Measurements from ENCODE around the gene CCDC27. TPM values are rescaled to one million over a fixed set of nuclear protein-coding genes. Genes with fewer than 3 reads are reported as not detected.

Gene CCDC27
- total RNA-seq, 6 donors from 2014 or later: not detected

DNA sequence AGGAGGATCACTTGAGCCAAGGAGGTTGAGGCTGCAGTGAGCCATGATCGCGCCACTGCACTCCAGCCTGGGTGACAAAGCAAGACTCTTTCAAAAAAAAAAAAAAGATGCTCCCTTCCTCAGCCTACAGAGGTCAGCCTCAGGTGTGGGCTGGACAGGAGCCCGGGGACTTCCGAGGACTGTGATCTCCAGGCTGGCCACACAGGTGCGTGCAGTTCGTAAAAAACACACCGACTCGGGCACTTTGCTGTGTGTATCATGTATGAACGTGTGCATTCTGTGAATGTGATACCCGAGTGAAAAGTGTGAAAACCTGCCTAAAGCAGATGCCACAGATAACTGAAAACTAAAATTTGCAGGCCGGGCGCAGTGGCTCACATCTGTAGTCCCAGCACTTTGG, 8.4 kb upstream of the CCDC27 start:
- ATAC-seq (ENCODE audit: low FRiP score in 2 of 2) (no peak), DNase-seq (no peak)
- Histone ChIP-seq H3K9me3 (no peaks in the 10 kb centered on the region), H3K27ac (no peak overlapping the region), H3K4me3 (no peak overlapping the region), H3K36me3 (peaks cover 0 to 43% (median 19%) of the 10 kb centered on the region in 4 donors), H3K27me3 (no peaks in the 10 kb centered on the region), H3K4me1 (peaks cover 11 to 34% (median 20%) of the 10 kb centered on the region in 4 donors)
- WGBS, 2 donors: 95 to 97% methylated on average over 12 of the region's 12 CpGs
- TF ChIP-seq CTCF (IDR thresholded peaks at IDR 0.05) (no peak), EP300 (IDR thresholded peaks at IDR 0.05) (no peak), POLR2A (IDR thresholded peaks at IDR 0.05) (no peak), POLR2AphosphoS5 (IDR thresholded peaks at IDR 0.05) (no peak)

GRCh38 chr1:3744646-3745045, 7.6 kb upstream of the CCDC27 start:
- H3K27ac ChIP-seq: no peak overlapping the region
- H3K9me3 ChIP-seq: no peaks in the 10 kb centered on the region
- WGBS, 2 donors: 98 to 100% methylated on average over 1 to 10 of the region's 10 CpGs
- ATAC-seq (ENCODE audit: low FRiP score in 2 of 2) (no peak), DNase-seq (no peak)
- no peaks in the 10 kb centered on the region for H3K27me3 ChIP-seq
- H3K36me3 ChIP-seq: peaks cover 0 to 34% (median 16%) of the 10 kb centered on the region in 4 donors
- no peak overlapping the region for H3K4me3 ChIP-seq
- peaks cover 11 to 34% (median 20%) of the 10 kb centered on the region in 4 donors for H3K4me1 ChIP-seq
- no peak for TF ChIP-seq POLR2AphosphoS5 (IDR thresholded peaks at IDR 0.05)
- no peak for TF ChIP-seq CTCF (IDR thresholded peaks at IDR 0.05)
- TF ChIP-seq POLR2A (IDR thresholded peaks at IDR 0.05): no peak
- no peak for TF ChIP-seq EP300 (IDR thresholded peaks at IDR 0.05)

- Histone ChIP-seq H3K4me3 (no peak overlapping the region), H3K27ac (no peak overlapping the region), H3K4me1 (peaks cover 11 to 34% (median 20%) of the 10 kb centered on the region in 4 donors), H3K9me3 (no peaks in the 10 kb centered on the region), H3K27me3 (no peaks in the 10 kb centered on the region), H3K36me3 (peaks cover 0 to 30% (median 16%) of the 10 kb centered on the region in 4 donors)
- no peak for ATAC-seq (ENCODE audit: low FRiP score in 2 of 2)
- DNase-seq: no peak
- TF ChIP-seq POLR2AphosphoS5 (IDR thresholded peaks at IDR 0.05) (no peak), POLR2A (IDR thresholded peaks at IDR 0.05) (no peak), EP300 (IDR thresholded peaks at IDR 0.05) (no peak), CTCF (IDR thresholded peaks at IDR 0.05) (no peak)
- WGBS, 2 donors: 96% methylated on average over 12 of the region's 12 CpGs
Observed at GRCh38 chr1:3745071-3745470, 7.2 kb upstream of the CCDC27 start.

GRCh38 chr1:3745590-3746381, 6.5 kb upstream of the CCDC27 start:
- no peak for ATAC-seq (ENCODE audit: low FRiP score in 2 of 2)
- Histone ChIP-seq H3K4me1 (peaks cover 11 to 34% (median 20%) of the 10 kb centered on the region in 4 donors), H3K9me3 (no peaks in the 10 kb centered on the region), H3K4me3 (peak overlapping the region in 1 of 4 donors; percentile 90), H3K27me3 (no peaks in the 10 kb centered on the region), H3K36me3 (peaks cover 0 to 24% (median 16%) of the 10 kb centered on the region in 4 donors), H3K27ac (no peak overlapping the region)
- WGBS, 2 donors: 85 to 86% methylated on average over 19 to 25 of the region's 25 CpGs
- TF ChIP-seq POLR2AphosphoS5 (IDR thresholded peaks at IDR 0.05) (no peak), EP300 (IDR thresholded peaks at IDR 0.05) (no peak), CTCF (IDR thresholded peaks at IDR 0.05) (no peak), POLR2A (IDR thresholded peaks at IDR 0.05) (no peak)
- no peak for DNase-seq
